OCI-LY7 (cell line): ENCODE measurements around the gene BCL2L15. TPM values are rescaled to one million over a fixed set of nuclear protein-coding genes. Genes with fewer than 3 reads are reported as not detected.

Experiments used
- BruUV-seq: library from RNA; stranded (reverse); fragments of 400-500 nt; replicated peaks from 2 replicates; lab custom pipeline; 2021; lab: Mats Ljungman, UMichigan
- CTCF ChIA-PET: fragments of 300-600 bp; sonication (Branson Sonifier 250); formaldehyde crosslinking; loops from one replicate; lab custom pipeline; 2022; ENCODE audit warnings: antibody characterized with exemption; ENCODE audit not compliant: unreplicated experiment; lab: Charles Lee
- POLR2A ChIA-PET: fragments of 300-600 bp; sonication (Branson Sonifier 250); formaldehyde crosslinking; loops from one replicate; lab custom pipeline; 2022; ENCODE audit warnings: antibody characterized with exemption; lab: Charles Lee
- DNase-seq: peaks from one replicate; pipeline ENCODE4 v3.0.0-alpha.2; 2015; ENCODE audit warnings: low spot score
- H2AFZ ChIP-seq: fragments of 200-600 bp; sonication (generic), shearing (Covaris generic); 2 replicates; pipeline ENCODE4 v1.6.1; 2014; ENCODE audit warnings: mild to moderate bottlenecking, antibody characterized with exemption, low read length, moderate library complexity
- H3K27ac ChIP-seq: fragments of 200-600 bp; sonication (generic); 2 replicates; pipeline ENCODE4 v1.5.1; 2014; ENCODE audit warnings: mixed run types, low read depth, mild to moderate bottlenecking, moderate library complexity, low read length, inconsistent platforms; ENCODE audit not compliant: poor library complexity, severe bottlenecking
- H3K36me3 ChIP-seq: fragments of 200-600 bp; sonication (generic); 2 replicates; pipeline ENCODE4 v1.6.1; 2014; ENCODE audit warnings: mild to moderate bottlenecking, antibody characterized with exemption, low read length, moderate library complexity, mixed read lengths; ENCODE audit not compliant: insufficient read depth
- H3K4me1 ChIP-seq: fragments of 200-600 bp; sonication (generic); 2 replicates; pipeline ENCODE4 v1.5.1; 2014; ENCODE audit warnings: mild to moderate bottlenecking, low read length; ENCODE audit not compliant: insufficient read depth, poor library complexity, severe bottlenecking
- H3K4me2 ChIP-seq: fragments of 200-600 bp; sonication (generic); 2 replicates; pipeline ENCODE4 v1.6.1; 2014; ENCODE audit warnings: mild to moderate bottlenecking, low read length
- H3K4me3 ChIP-seq: fragments of 200-600 bp; sonication (generic); 2 replicates; pipeline ENCODE4 v1.5.1; 2014; ENCODE audit warnings: mild to moderate bottlenecking, low read depth, low read length; ENCODE audit not compliant: poor library complexity, severe bottlenecking
- H3K79me2 ChIP-seq: fragments of 200-600 bp; sonication (generic); 2 replicates; pipeline ENCODE4 v1.6.1; 2016; ENCODE audit warnings: low read depth, mild to moderate bottlenecking, low read length, moderate library complexity, mixed read lengths; ENCODE audit not compliant: insufficient read depth
- H3K9me2 ChIP-seq: fragments of 200-600 bp; sonication (generic); 2 replicates; pipeline ENCODE4 v1.6.1; 2016; ENCODE audit warnings: mild to moderate bottlenecking, low read length, mixed read lengths; ENCODE audit not compliant: insufficient read depth
- H3K9me3 ChIP-seq: fragments of 200-600 bp; sonication (generic); 2 replicates; pipeline ENCODE4 v1.6.1; 2014; ENCODE audit warnings: mild to moderate bottlenecking, mixed run types, low read length, mixed read lengths
- H4K20me1 ChIP-seq: fragments of 200-600 bp; sonication (generic); 2 replicates; pipeline ENCODE4 v1.6.1; 2014; ENCODE audit warnings: mild to moderate bottlenecking, antibody characterized with exemption, low read length, moderate library complexity, mixed read lengths; ENCODE audit not compliant: insufficient read depth
- CTCF ChIP-seq: fragments of 200-600 bp; sonication (generic); conservative IDR thresholded peaks from 2 replicates; pipeline ENCODE4 v1.5.1; 2014; ENCODE audit warnings: mild to moderate bottlenecking, antibody characterized with exemption, low read length, moderate library complexity, mixed read lengths
- EZH2phosphoT487 ChIP-seq: fragments of 200-600 bp; sonication (generic); IDR thresholded peaks from 2 replicates; pipeline ENCODE4 v1.6.1; 2018; ENCODE audit warnings: low read depth, borderline replicate concordance, mild to moderate bottlenecking, mixed run types, antibody characterized with exemption, low read length, moderate library complexity, mixed read lengths
- intact Hi-C: fragments of 100-400 bp; cut with micrococcal nuclease; formaldehyde crosslinking; loops from one replicate; pipeline ENCODE4 v1.10.0; 2022; ENCODE audit not compliant: unreplicated experiment
- total RNA-seq, 2 experiments: library from RNA; depleted of rRNA in 1 of 2; stranded (reverse); fragments of >200 nt in 1 of 2; shearing (Covaris generic) in 1 of 2; gene quantifications; 2 replicates each; pipeline ENCODE4 v1.2.3, GENCODE V29; 2014 to 2022

The BCL2L15 gene
- total RNA-seq, 2 experiments from 2014 or later: 0.82 to 1.1 TPM

GRCh38 chr1:113836534-113836933 is 50.8 kb downstream of the BCL2L15 start:
- Histone ChIP-seq H3K4me3 (no peak overlapping the region), H3K4me1 (no peaks in the 10 kb centered on the region), H3K4me2 (no peak overlapping the region), H3K9me2 (no peaks in the 10 kb centered on the region), H4K20me1 (no peaks in the 10 kb centered on the region), H3K9me3 (no peaks in the 10 kb centered on the region), H2AFZ (no peak overlapping the region), H3K27ac (no peak overlapping the region), H3K79me2 (no peaks in the 10 kb centered on the region), H3K36me3 (peaks cover 81% of the 10 kb centered on the region)
- no TSS peak for BruUV-seq
- no peak for DNase-seq
- ChIA-PET CTCF (no interaction called here), POLR2A (interaction anchor here (0.6 to 1.8 kb wide), 6 partner anchors 23 to 110 kb away, joined by 3 to 8 read pairs (median 4); partner anchors contain the start of gene AP4B1)
- no peak for TF ChIP-seq EZH2phosphoT487
- TF ChIP-seq CTCF: no peak
- intact Hi-C loops: loop anchor here (1.0 to 5.0 kb wide), 3 partner anchors 36 to 446 kb away; partner anchors contain the start of genes DCLRE1B and PTPN22

- no TSS peak for BruUV-seq
- Histone ChIP-seq H3K36me3 (peaks cover 81% of the 10 kb centered on the region), H3K79me2 (no peaks in the 10 kb centered on the region), H3K9me3 (no peaks in the 10 kb centered on the region), H4K20me1 (no peaks in the 10 kb centered on the region), H3K4me3 (no peak overlapping the region), H2AFZ (no peak overlapping the region), H3K9me2 (no peaks in the 10 kb centered on the region), H3K27ac (no peak overlapping the region), H3K4me2 (no peak overlapping the region), H3K4me1 (no peaks in the 10 kb centered on the region)
- intact Hi-C loops: loop anchor here (1.0 to 5.0 kb wide), 3 partner anchors 37 to 447 kb away; partner anchors contain the start of genes DCLRE1B and PTPN22
- peak; percentile 71 for DNase-seq
- CTCF ChIA-PET: interaction anchor here (1.1 kb wide), 1 partner anchor 35 kb away, joined by 3 read pairs; no protein-coding TSS in a partner anchor
- TF ChIP-seq CTCF (peak; percentile 91), EZH2phosphoT487 (no peak)
- POLR2A ChIA-PET: interaction anchor here (0.6 to 1.8 kb wide), 7 partner anchors 24 to 111 kb away, joined by 3 to 8 read pairs (median 4); partner anchors contain the start of gene AP4B1
These were observed 51.6 kb downstream of the BCL2L15 start for GRCh38 chr1:113835686-113836290.

GRCh38 chr1:113834716-113835115 is 52.7 kb downstream of the BCL2L15 start:
- DNase-seq: no peak
- Histone ChIP-seq H4K20me1 (no peaks in the 10 kb centered on the region), H3K79me2 (no peaks in the 10 kb centered on the region), H3K4me3 (no peak overlapping the region), H3K27ac (no peak overlapping the region), H3K9me2 (no peaks in the 10 kb centered on the region), H3K36me3 (peaks cover 79% of the 10 kb centered on the region), H3K4me2 (no peak overlapping the region), H2AFZ (no peak overlapping the region), H3K4me1 (no peaks in the 10 kb centered on the region), H3K9me3 (no peaks in the 10 kb centered on the region)
- TF ChIP-seq EZH2phosphoT487 (no peak), CTCF (no peak)
- CTCF ChIA-PET: interaction anchor here (1.1 kb wide), 1 partner anchor 36 kb away, joined by 3 read pairs; no protein-coding TSS in a partner anchor
- POLR2A ChIA-PET: interaction anchor here (1.3 to 1.8 kb wide), 3 partner anchors 25 to 39 kb away, joined by 4 to 8 read pairs (median 8); no protein-coding TSS in a partner anchor
- intact Hi-C loops: loop anchor here (5.0 kb wide), 3 partner anchors 38 to 448 kb away; partner anchors contain the start of gene PTPN22
- BruUV-seq: no TSS peak
